ENCODE measurements around the gene KCNJ2.

DNA sequence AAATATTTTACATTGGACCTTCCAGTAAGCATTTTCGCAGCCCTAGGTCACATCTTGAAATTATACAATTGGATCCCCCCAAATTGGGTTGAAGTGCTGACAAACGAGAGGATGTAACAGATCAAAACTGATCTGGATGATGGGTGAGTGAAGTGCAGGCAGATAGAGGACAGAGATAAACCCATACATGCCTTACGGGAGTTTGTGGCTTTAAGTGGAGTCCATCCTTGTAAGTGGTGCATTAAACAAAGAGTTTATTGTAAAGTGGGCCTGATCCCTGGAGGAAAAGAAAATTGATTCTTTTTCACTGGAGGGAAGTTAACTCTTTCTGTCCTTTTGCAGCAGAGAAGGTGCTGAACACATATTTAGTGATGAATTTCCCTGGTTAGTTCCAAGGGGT, 39.0 kb upstream of the KCNJ2 start:
- TF ChIP-seq, protein P1, sequence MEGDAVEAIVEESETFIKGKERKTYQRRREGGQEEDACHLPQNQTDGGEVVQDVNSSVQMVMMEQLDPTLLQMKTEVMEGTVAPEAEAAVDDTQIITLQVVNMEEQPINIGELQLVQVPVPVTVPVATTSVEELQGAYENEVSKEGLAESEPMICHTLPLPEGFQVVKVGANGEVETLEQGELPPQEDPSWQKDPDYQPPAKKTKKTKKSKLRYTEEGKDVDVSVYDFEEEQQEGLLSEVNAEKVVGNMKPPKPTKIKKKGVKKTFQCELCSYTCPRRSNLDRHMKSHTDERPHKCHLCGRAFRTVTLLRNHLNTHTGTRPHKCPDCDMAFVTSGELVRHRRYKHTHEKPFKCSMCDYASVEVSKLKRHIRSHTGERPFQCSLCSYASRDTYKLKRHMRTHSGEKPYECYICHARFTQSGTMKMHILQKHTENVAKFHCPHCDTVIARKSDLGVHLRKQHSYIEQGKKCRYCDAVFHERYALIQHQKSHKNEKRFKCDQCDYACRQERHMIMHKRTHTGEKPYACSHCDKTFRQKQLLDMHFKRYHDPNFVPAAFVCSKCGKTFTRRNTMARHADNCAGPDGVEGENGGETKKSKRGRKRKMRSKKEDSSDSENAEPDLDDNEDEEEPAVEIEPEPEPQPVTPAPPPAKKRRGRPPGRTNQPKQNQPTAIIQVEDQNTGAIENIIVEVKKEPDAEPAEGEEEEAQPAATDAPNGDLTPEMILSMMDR (IDR thresholded peaks at IDR 0.05 in 2 of 3, conservative IDR thresholded peaks at IDR 0.05 in 1 of 3; ENCODE audit: borderline replicate concordance in 1 of 3, insufficient read depth in 1 of 3, low read depth in 2 of 3, low read length in 2 of 3), result no peak
- TF ChIP-seq EZH2 (IDR thresholded peaks at IDR 0.05) (no peak), RAD21 (IDR thresholded peaks at IDR 0.05; ENCODE audit: low read depth) (no peak), SP1 (IDR thresholded peaks at IDR 0.05; ENCODE audit: low read depth) (no peak), SRF (IDR thresholded peaks at IDR 0.05; ENCODE audit: low read depth) (no peak), YY1 (IDR thresholded peaks at IDR 0.05; ENCODE audit: extremely low read depth, insufficient replicate concordance, low read depth, low read length) (no peak), ZBTB33 (IDR thresholded peaks at IDR 0.05; ENCODE audit: extremely low read depth, insufficient replicate concordance, low read length) (no peak), POLR2A (IDR thresholded peaks at IDR 0.05; ENCODE audit: borderline replicate concordance, extremely low read depth, insufficient read depth, insufficient read length) (no peak), CEBPB (IDR thresholded peaks at IDR 0.05; ENCODE audit: low read depth) (no peak), EGR1 (IDR thresholded peaks at IDR 0.05; ENCODE audit: low read depth) (no peak), SIN3A (IDR thresholded peaks at IDR 0.05; ENCODE audit: low read depth) (no peak)

All from HCT116 (cell line).